GM12801 (cell line): ENCODE measurements around the gene TUT7.

Experiments
- TF ChIP-seq, protein P1 (sequence below): IDR thresholded peaks from one replicate; pipeline ENCODE4 v1.5.1; 2011; ENCODE audit warnings: control low read depth; ENCODE audit not compliant: insufficient read length; ENCODE audit errors: extremely low read depth

Gene TUT7

DNA sequence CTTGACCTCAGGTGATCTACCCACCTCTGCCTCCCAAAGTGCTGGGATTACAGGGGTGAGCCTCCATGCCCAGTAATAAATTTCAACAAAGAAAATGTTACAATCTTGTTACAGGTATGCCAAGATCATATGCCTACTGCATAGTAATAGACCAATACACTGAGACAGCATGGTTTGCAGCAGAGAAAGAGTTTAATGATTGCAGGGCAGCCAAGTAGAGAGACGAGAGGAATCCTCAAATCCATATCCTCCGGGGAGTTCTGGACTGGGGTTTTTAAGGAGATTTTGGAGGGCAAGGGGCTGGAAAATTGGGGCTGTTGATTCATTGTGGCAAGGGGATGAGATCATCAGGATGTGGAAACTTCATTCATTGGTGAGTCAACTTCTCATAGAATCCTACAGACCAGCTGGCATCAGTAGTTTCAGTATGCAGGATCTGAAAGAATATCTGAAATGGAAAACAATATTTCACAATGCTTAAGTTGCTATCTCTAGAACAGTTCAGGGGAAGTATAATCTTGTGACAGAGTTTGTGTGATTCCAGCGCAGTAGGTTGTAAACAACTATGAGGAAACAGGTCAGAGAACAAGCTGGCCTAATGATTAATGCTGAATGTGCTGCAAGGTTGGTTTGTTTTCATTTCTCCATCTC lies 14.8 kb upstream of the TUT7 start:
- TF ChIP-seq, protein P1, sequence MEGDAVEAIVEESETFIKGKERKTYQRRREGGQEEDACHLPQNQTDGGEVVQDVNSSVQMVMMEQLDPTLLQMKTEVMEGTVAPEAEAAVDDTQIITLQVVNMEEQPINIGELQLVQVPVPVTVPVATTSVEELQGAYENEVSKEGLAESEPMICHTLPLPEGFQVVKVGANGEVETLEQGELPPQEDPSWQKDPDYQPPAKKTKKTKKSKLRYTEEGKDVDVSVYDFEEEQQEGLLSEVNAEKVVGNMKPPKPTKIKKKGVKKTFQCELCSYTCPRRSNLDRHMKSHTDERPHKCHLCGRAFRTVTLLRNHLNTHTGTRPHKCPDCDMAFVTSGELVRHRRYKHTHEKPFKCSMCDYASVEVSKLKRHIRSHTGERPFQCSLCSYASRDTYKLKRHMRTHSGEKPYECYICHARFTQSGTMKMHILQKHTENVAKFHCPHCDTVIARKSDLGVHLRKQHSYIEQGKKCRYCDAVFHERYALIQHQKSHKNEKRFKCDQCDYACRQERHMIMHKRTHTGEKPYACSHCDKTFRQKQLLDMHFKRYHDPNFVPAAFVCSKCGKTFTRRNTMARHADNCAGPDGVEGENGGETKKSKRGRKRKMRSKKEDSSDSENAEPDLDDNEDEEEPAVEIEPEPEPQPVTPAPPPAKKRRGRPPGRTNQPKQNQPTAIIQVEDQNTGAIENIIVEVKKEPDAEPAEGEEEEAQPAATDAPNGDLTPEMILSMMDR, result no peak

DNA sequence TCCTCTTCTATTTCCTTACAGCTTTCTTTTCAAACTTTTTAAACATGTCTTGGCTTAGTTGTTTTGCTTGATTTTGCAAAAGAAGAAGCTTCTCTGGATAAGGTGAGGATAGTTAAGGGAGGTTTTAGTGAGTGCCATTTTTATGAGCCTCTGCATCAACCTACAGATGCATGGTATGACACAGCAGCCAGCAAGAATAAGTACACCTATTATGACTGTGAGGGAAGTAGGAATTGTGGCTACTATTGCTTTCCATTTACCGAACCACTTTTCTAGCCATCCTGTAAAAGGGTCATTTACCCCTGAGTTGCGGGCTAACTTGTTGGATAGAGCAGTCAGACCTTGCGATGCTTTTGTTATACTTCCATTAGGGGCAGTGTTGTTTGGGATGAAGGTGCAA lies 7.0 kb upstream of the TUT7 start:
- TF ChIP-seq, protein P1, result no peak

DNA sequence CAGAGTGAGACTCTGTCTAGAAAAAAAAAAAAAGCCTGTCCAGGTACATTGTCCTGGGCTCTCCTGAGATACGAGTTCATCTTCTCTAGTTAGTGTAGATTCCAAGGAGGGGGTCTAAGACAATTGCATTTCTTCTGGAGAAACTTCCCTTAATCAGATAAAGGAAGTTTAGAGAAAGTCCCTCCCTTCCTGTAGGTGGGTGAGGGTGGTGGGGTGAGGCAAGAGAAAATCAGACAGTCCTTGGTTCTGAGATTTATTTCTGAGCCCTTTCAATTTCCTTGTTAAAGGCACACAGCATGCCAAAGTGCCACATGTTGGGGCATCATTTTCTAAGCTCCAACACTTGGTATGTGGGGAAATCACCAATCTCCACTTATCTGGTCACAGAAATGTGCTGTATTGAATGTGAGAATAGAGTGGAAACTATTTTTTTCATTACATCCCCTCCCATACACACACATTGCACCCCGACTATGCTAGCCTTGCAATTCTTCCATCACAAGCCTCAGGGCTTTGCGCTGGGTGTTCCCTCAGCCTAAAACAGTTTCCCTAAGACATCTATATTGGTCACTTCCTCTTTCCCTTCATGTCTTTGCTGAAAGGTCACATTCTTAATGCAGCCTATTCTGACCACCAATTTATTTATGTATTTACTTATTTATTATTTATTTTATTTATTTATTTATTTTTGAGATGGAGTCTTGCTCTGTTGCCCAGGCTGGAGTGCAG lies 5.1 kb upstream of the TUT7 start:
- TF ChIP-seq, protein P1, result no peak

DNA sequence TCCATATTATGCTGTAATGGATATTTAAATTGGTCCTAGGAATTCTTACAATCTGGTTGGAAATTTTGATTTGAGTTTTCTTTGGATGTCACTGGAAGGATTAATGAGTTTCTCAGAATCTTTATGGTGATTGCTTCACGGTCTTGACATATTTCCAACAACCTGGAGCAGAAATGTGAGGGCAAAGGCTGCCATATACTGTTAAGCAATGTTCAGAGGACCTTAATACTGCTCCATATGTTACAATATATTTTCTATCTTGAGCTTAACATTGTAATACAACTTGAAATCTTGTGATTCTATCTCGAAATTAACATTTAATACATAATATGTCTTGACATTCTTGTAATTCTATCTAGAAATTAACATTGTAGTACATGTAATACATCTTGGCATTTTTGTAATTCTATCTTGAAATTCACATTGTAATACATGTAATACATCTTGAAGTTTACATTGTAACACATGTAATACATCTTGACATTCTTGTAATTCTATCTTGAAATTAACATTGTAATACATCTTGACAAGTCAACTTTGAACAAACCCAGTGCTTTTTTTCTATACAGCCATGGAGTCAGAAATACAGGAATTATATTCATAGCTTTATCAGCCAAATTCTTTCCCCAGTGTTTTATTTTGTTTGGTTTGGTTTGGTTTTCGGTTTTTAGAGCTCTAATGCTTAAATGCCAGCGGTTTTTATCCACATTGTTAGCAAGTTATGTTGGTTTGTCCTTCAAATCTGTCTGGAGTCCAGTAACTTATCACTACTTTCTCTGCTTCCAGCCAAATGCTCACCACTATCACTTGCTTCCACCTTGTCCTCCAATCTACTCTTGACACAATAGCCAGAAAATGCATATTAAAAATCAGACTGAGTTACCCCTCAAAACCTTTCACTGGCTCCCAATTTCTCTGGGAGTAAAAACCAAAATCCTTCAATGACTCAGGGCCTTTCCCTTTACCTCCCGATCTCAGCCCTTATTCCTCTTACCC lies 3.0 kb upstream of the TUT7 start:
- TF ChIP-seq, protein P1, result no peak

DNA sequence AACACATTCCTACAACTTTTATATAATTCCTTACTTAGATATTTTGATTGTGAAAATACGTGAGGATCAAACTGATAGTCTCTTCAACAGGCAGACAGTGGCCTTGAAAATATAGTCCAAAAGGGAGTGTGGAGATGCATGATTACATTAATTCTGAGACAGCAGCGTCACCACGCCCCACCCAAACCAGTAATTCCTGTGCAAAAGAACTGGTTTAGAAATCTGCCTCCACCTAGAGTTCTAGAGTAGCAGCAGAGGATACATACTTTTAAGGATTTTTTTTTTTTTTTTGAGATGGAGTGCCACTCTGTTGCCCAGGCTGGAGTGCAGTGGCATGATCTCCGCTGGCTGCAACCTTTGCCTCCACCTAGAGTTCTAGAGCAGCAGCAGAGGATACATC lies 1.6 kb upstream of the TUT7 start:
- TF ChIP-seq, protein P1, result no peak

DNA sequence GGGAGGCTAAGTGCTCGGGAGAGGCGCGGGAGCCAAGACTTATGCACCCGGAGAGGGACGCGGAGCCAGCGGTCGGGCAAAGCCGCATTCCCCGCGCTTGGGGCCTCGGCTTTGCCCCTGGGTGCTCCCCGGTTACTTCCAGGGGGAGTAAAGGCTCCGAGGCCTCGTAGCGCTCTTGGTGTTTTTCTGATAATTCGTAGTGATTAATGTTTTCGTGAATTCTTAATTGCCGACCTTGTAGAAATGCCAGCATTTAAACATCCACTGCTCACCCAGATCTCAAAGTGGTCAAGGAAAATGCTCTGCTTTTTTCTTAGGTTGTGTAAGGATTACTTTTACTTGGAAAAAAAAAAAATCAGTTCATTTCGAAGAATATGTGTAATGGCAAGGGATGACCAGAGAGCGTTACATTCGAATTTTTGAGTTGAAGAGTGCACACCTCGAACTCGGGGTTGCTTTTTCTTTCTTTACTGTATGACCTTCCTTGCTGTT lies 654 bp upstream of the TUT7 start:
- TF ChIP-seq, protein P1, result no peak

- TF ChIP-seq, protein P1, result no peak
These were observed 577 bp downstream of the TUT7 start for GRCh38 chr9:86353655-86354010.
